CD4-positive, CD25-positive, alpha-beta regulatory T cell (primary cell): ENCODE measurements around the gene RPS29. TPM values are rescaled to one million over a fixed set of nuclear protein-coding genes. Genes with fewer than 3 reads are reported as not detected.

Experiments
- ATAC-seq, 2 donors: fragments of 150-1000 bp; cut with Tn5 transposase; one replicate each; pipeline ENCODE4 v1.10.0; 2021; ENCODE audit warnings: low read depth in 2 of 2, moderate number of reproducible peaks in 2 of 2, moderate library complexity in 1 of 2
- DNase-seq, 3 donors: peaks; one replicate each; pipeline versions ENCODE4 v3.0.0 to v3.0.0-alpha.2; 2012 to 2022; ENCODE audit warnings: mixed read lengths in 1 of 3
- H3K27ac ChIP-seq: one replicate; pipeline ENCODE4 v1.7.0; 2013; ENCODE audit warnings: mild to moderate bottlenecking, low read length; ENCODE audit not compliant: insufficient read depth, poor library complexity, severe bottlenecking
- H3K27me3 ChIP-seq: one replicate; pipeline ENCODE4 v1.7.0; 2013; ENCODE audit warnings: low read length; ENCODE audit not compliant: control insufficient read depth, insufficient read depth
- H3K36me3 ChIP-seq: one replicate; pipeline ENCODE4 v1.7.0; 2013; ENCODE audit warnings: mild to moderate bottlenecking, low read length, moderate library complexity; ENCODE audit not compliant: control insufficient read depth, insufficient read depth
- H3K4me1 ChIP-seq: 2 replicates; pipeline ENCODE4 v1.7.0; 2013; ENCODE audit warnings: mild to moderate bottlenecking, low read length; ENCODE audit not compliant: insufficient read depth, control insufficient read depth, poor library complexity, severe bottlenecking
- H3K4me3 ChIP-seq: one replicate; pipeline ENCODE4 v1.7.0; 2013; ENCODE audit warnings: low read depth, mild to moderate bottlenecking, low read length, moderate library complexity
- H3K9me3 ChIP-seq, 2 experiments: 1 replicate in 1 of 2; 2 replicates in 1 of 2; pipeline ENCODE4 v1.7.0; 2013; ENCODE audit warnings: low read length in 2 of 2, mild to moderate bottlenecking in 1 of 2, moderate library complexity in 1 of 2; ENCODE audit not compliant: control insufficient read depth in 2 of 2
- H3K27ac Mint-ChIP-seq, 3 donors: one replicate each; pipeline ENCODE4 v1.8.0; 2020 to 2022; ENCODE audit warnings: mild to moderate bottlenecking in 3 of 3, mixed read lengths in 3 of 3, moderate library complexity in 2 of 3
- H3K27me3 Mint-ChIP-seq: one replicate; pipeline ENCODE4 v1.8.0; 2022; ENCODE audit warnings: mild to moderate bottlenecking, mixed read lengths
- H3K36me3 Mint-ChIP-seq: one replicate; pipeline ENCODE4 v1.8.0; 2020; ENCODE audit warnings: mixed read lengths
- H3K4me1 Mint-ChIP-seq, 4 donors: one replicate each; pipeline ENCODE4 v1.8.0; 2020 to 2022; ENCODE audit warnings: mixed read lengths in 4 of 4, mild to moderate bottlenecking in 1 of 4
- H3K4me3 Mint-ChIP-seq, 4 donors: one replicate each; pipeline ENCODE4 v1.8.0; 2020 to 2022; ENCODE audit warnings: mild to moderate bottlenecking in 4 of 4, mixed read lengths in 4 of 4, moderate library complexity in 3 of 4
- H3K9me3 Mint-ChIP-seq, 7 donors: one replicate each; pipeline ENCODE4 v1.8.0; 2020 to 2022; ENCODE audit warnings: mixed read lengths in 7 of 7, mild to moderate bottlenecking in 3 of 7, moderate library complexity in 2 of 7
- polyA plus RNA-seq, 4 donors: library from polyadenylated mRNA; unstranded; fragments of 300-500 nt; fragmentation: Illumina TruSeq; gene quantifications; one replicate each; pipeline ENCODE4 v1.2.3, GENCODE V29; 2021
- total RNA-seq: library from RNA; stranded (reverse); gene quantifications from one replicate; pipeline ENCODE4 v1.2.3, GENCODE V29; 2022

RPS29 gene
- total and polyA plus RNA-seq, 5 donors from 2014 or later = 2,952 to 11,285 (median 8,310) TPM

GRCh38 chr14:49545071-49545470 lies 41.1 kb downstream of the RPS29 start:
- H3K4me3 Mint-ChIP-seq = no peak overlapping the region
- H3K4me1 Mint-ChIP-seq = no peaks in the 10 kb centered on the region
- H3K27ac Mint-ChIP-seq = no peak overlapping the region
- DNase-seq (no peak), ATAC-seq (no peak)
- H3K9me3 Mint-ChIP-seq = peaks cover 0 to 10% (median 4%) of the 10 kb centered on the region in 7 donors
- Histone ChIP-seq H3K4me1 (no peaks in the 10 kb centered on the region), H3K36me3 (no peaks in the 10 kb centered on the region), H3K27me3 (no peaks in the 10 kb centered on the region), H3K9me3 (peaks cover 0 to 2% of the 10 kb centered on the region in 2 experiments), H3K27ac (no peak overlapping the region), H3K4me3 (no peak overlapping the region)
- no peaks in the 10 kb centered on the region for H3K36me3 Mint-ChIP-seq
- H3K27me3 Mint-ChIP-seq = peaks cover 20% of the 10 kb centered on the region

- H3K9me3 Mint-ChIP-seq = peaks cover 0 to 10% (median 4%) of the 10 kb centered on the region in 7 donors
- no peak overlapping the region for H3K4me3 Mint-ChIP-seq
- no peak for DNase-seq
- H3K9me3 ChIP-seq = peaks cover 0 to 2% of the 10 kb centered on the region in 2 experiments
- H3K27ac ChIP-seq = no peak overlapping the region
- no peaks in the 10 kb centered on the region for H3K4me1 ChIP-seq
- ATAC-seq = no peak
- H3K36me3 ChIP-seq = no peaks in the 10 kb centered on the region
- no peak overlapping the region for H3K27ac Mint-ChIP-seq
- peaks cover 4% of the 10 kb centered on the region for H3K36me3 Mint-ChIP-seq
- H3K27me3 ChIP-seq = no peaks in the 10 kb centered on the region
- no peak overlapping the region for H3K4me3 ChIP-seq
- H3K4me1 Mint-ChIP-seq = no peaks in the 10 kb centered on the region
- H3K27me3 Mint-ChIP-seq = peaks cover 5% of the 10 kb centered on the region
Observed at GRCh38 chr14:49541049-49541448, 45.1 kb downstream of the RPS29 start.

- peaks cover 4% of the 10 kb centered on the region for H3K36me3 Mint-ChIP-seq
- no peak for ATAC-seq
Observed at GRCh38 chr14:49538852-49539251, 47.3 kb downstream of the RPS29 start.

More at GRCh38 chr14:49538852-49539251, 47.3 kb downstream of the RPS29 start:
- H3K4me1 Mint-ChIP-seq = no peaks in the 10 kb centered on the region
- peaks cover 0 to 10% (median 3%) of the 10 kb centered on the region in 7 donors for H3K9me3 Mint-ChIP-seq
- DNase-seq = no peak
- Histone ChIP-seq H3K27ac (no peak overlapping the region), H3K4me1 (no peaks in the 10 kb centered on the region), H3K36me3 (no peaks in the 10 kb centered on the region), H3K4me3 (no peak overlapping the region), H3K9me3 (peaks cover 0 to 2% of the 10 kb centered on the region in 2 experiments), H3K27me3 (no peaks in the 10 kb centered on the region)
- no peak overlapping the region for H3K4me3 Mint-ChIP-seq
- peaks cover 5% of the 10 kb centered on the region for H3K27me3 Mint-ChIP-seq
- no peak overlapping the region for H3K27ac Mint-ChIP-seq

Other genes starting within 250 kb of the RPS29 start
- 11.2 TPM for gene LRR1, start 12.6 kb upstream of the RPS29 start, total RNA-seq
- 10 to 100 TPM; 13.9 to 26.7 (median 20.3) TPM for gene LRR1, start 12.6 kb upstream of the RPS29 start, polyA plus RNA-seq
- gene RPL36AL, start 34.2 kb upstream of the RPS29 start, total RNA-seq = 240 TPM
- 100 to 1,000 TPM; 632 to 774 (median 735) TPM for gene RPL36AL, start 34.2 kb upstream of the RPS29 start, polyA plus RNA-seq
- 32.0 TPM for gene MGAT2, start 34.4 kb upstream of the RPS29 start, total RNA-seq
- gene MGAT2, start 34.4 kb upstream of the RPS29 start, polyA plus RNA-seq = 10 to 100 TPM; 34.6 to 43.7 (median 36.4) TPM
- 9.5 TPM for gene DNAAF2, start 48.9 kb upstream of the RPS29 start, total RNA-seq
- gene DNAAF2, start 48.9 kb upstream of the RPS29 start, polyA plus RNA-seq = 10 to 100 TPM; 17.6 to 24.6 (median 19.5) TPM
- gene POLE2, start 101.8 kb upstream of the RPS29 start, total RNA-seq = 1.6 TPM
- 1 to 10 TPM; 1.8 to 2.5 (median 2.3) TPM for gene POLE2, start 101.8 kb upstream of the RPS29 start, polyA plus RNA-seq
- gene KLHDC1, start 106.7 kb upstream of the RPS29 start, total RNA-seq = 3.1 TPM
- 1 to 10 TPM; 1.2 to 3.9 (median 1.6) TPM for gene KLHDC1, start 106.7 kb upstream of the RPS29 start, polyA plus RNA-seq
- 81.1 TPM for gene KLHDC2, start 181.8 kb upstream of the RPS29 start, total RNA-seq
- 100 to 1,000 TPM in 3 of 4 donors, 10 to 100 TPM in 1; 95.7 to 124 (median 117) TPM for gene KLHDC2, start 181.8 kb upstream of the RPS29 start, polyA plus RNA-seq